ENCODE results near the gene FFAR4. TPM values are rescaled to one million over a fixed set of nuclear protein-coding genes. Genes with fewer than 3 reads are reported as not detected.

FFAR4 gene
- total RNA-seq, 2 experiments from 2014 or later = not detected

- Mint-ChIP-seq H3K4me1 (ENCODE audit: low read depth) (peaks cover 6% of the 10 kb centered on the region), H3K27me3 (ENCODE audit: low read depth) (peaks cover 2% of the 10 kb centered on the region), H3K36me3 (ENCODE audit: low read depth) (no peaks in the 10 kb centered on the region), H3K27ac (no peak overlapping the region), H3K9me3 (peaks cover 11% of the 10 kb centered on the region), H3K4me3 (no peak overlapping the region)
- CTCF ChIA-PET = interaction anchor here (0.6 kb wide), 1 partner anchor 489 kb away, joined by 3 read pairs; no protein-coding TSS in a partner anchor
- no peak for DNase-seq
- intact Hi-C loops (cut with micrococcal nuclease) = no loop called here
These were observed 10.4 kb downstream of the FFAR4 start for GRCh38 chr10:93576888-93577287.

- Mint-ChIP-seq H3K27ac (no peak overlapping the region), H3K4me3 (no peak overlapping the region), H3K27me3 (ENCODE audit: low read depth) (peaks cover 2% of the 10 kb centered on the region), H3K36me3 (ENCODE audit: low read depth) (no peaks in the 10 kb centered on the region), H3K4me1 (ENCODE audit: low read depth) (peaks cover 6% of the 10 kb centered on the region), H3K9me3 (peaks cover 11% of the 10 kb centered on the region)
- intact Hi-C loops (cut with micrococcal nuclease) = no loop called here
- DNase-seq = no peak
- CTCF ChIA-PET = no interaction called here
These were observed 11.1 kb downstream of the FFAR4 start for GRCh38 chr10:93577565-93577964.

- no peak overlapping the region for H3K27ac Mint-ChIP-seq
- CTCF ChIA-PET = no interaction called here
- H3K4me1 Mint-ChIP-seq (ENCODE audit: low read depth) = no peaks in the 10 kb centered on the region
- no peak overlapping the region for H3K4me3 Mint-ChIP-seq
- intact Hi-C loops (cut with micrococcal nuclease) = no loop called here
- H3K9me3 Mint-ChIP-seq = peaks cover 11% of the 10 kb centered on the region
- no peak for DNase-seq
- H3K27me3 Mint-ChIP-seq (ENCODE audit: low read depth) = peaks cover 2% of the 10 kb centered on the region
- H3K36me3 Mint-ChIP-seq (ENCODE audit: low read depth) = no peaks in the 10 kb centered on the region
These were observed 12.6 kb downstream of the FFAR4 start for GRCh38 chr10:93579089-93579488.

GRCh38 chr10:93579985-93580711 is 13.7 kb downstream of the FFAR4 start:
- Mint-ChIP-seq H3K36me3 (ENCODE audit: low read depth) (no peaks in the 10 kb centered on the region), H3K9me3 (peaks cover 11% of the 10 kb centered on the region), H3K4me3 (no peak overlapping the region), H3K4me1 (ENCODE audit: low read depth) (no peaks in the 10 kb centered on the region), H3K27me3 (ENCODE audit: low read depth) (peaks cover 2% of the 10 kb centered on the region), H3K27ac (no peak overlapping the region)
- intact Hi-C loops (cut with micrococcal nuclease) = no loop called here
- CTCF ChIA-PET = no interaction called here
- no peak for DNase-seq

- intact Hi-C loops (cut with micrococcal nuclease) = no loop called here
- Mint-ChIP-seq H3K27me3 (ENCODE audit: low read depth) (peaks cover 2% of the 10 kb centered on the region), H3K4me3 (no peak overlapping the region), H3K36me3 (ENCODE audit: low read depth) (no peaks in the 10 kb centered on the region), H3K27ac (no peak overlapping the region), H3K4me1 (ENCODE audit: low read depth) (no peaks in the 10 kb centered on the region), H3K9me3 (peaks cover 11% of the 10 kb centered on the region)
- CTCF ChIA-PET = no interaction called here
- no peak for DNase-seq
These were observed 14.4 kb downstream of the FFAR4 start for GRCh38 chr10:93580828-93581227.

- intact Hi-C loops (cut with micrococcal nuclease) = no loop called here
- no peaks in the 10 kb centered on the region for H3K36me3 Mint-ChIP-seq (ENCODE audit: low read depth)
- no peaks in the 10 kb centered on the region for H3K4me1 Mint-ChIP-seq (ENCODE audit: low read depth)
- H3K27ac Mint-ChIP-seq = no peak overlapping the region
- H3K27me3 Mint-ChIP-seq (ENCODE audit: low read depth) = peaks cover under 1% of the 10 kb centered on the region
- H3K9me3 Mint-ChIP-seq = peaks cover 10% of the 10 kb centered on the region
- CTCF ChIA-PET = no interaction called here
- no peak overlapping the region for H3K4me3 Mint-ChIP-seq
- no peak for DNase-seq
These were observed 18.0 kb downstream of the FFAR4 start for GRCh38 chr10:93584445-93584844.

DNA sequence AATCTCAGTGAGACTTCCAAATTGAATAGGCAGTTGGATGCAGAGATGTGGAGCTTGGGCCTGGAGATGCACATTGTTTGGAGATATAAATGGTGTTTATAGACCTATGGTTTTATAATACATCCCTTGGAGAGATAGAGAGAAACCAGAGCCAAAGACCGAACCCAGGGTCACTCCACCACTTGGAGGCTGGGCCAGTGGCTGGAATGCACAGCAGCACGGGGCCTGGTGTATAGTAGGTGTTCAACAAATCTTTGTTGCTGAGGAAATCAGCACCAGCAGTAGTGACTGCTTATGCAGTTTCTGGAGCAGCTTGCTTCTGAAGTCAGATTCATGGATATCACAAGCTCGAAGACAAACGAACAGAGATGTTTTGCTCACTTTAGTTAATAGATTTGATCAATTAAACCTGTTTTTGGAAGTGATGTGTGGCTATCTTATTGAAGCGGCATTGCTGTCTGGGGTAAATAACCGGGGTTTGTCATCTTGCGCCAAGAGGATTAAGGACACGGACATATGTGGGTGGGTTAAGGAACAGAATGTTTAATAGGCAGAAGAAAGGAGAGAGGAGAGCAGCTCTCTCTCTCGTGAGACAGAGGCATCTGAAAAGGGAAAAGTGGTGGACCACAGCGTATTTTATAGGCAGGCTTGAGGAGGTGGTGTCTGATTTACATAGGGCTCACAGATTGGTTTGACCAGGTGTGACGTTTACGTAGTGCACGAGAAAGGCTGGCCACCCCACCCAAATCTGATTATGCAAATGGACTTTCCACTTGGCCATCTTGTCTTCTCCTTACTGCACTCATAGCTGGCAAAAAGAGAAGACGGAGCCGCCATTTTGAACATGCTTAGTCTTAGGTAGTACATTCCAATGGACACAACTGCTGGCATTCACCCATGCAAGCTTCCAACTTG is 23.4 kb downstream of the FFAR4 start:
- intact Hi-C loops (cut with micrococcal nuclease) = no loop called here
- no peaks in the 10 kb centered on the region for H3K4me1 Mint-ChIP-seq (ENCODE audit: low read depth)
- CTCF ChIA-PET = interaction anchor here (0.6 kb wide), 1 partner anchor 40 kb away, joined by 3 read pairs; no protein-coding TSS in a partner anchor
- H3K4me3 Mint-ChIP-seq = no peak overlapping the region
- no peaks in the 10 kb centered on the region for H3K9me3 Mint-ChIP-seq
- H3K27ac Mint-ChIP-seq = no peak overlapping the region
- H3K36me3 Mint-ChIP-seq (ENCODE audit: low read depth) = no peaks in the 10 kb centered on the region
- no peaks in the 10 kb centered on the region for H3K27me3 Mint-ChIP-seq (ENCODE audit: low read depth)
- no peak for DNase-seq

DNA sequence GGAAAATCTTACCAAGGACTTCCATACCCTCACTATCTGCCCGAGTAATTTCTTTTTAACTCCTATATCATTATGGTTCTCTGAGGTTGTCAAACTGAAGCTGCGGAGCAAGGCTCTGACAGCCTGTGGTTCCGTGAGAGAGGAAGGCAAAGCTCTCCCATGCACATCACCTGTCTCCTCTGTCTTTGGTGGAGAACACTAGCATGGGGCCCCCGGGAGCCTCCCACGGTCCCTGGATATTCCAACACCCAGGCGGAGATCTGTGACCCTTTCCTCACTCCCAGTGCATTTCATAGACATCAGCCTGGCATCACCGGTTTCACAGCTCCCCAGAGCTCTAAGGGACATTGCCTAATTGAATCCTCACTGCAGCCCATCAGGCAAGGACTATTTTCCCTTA is 24.2 kb downstream of the FFAR4 start:
- H3K9me3 Mint-ChIP-seq = no peaks in the 10 kb centered on the region
- intact Hi-C loops (cut with micrococcal nuclease) = no loop called here
- no peaks in the 10 kb centered on the region for H3K36me3 Mint-ChIP-seq (ENCODE audit: low read depth)
- no peaks in the 10 kb centered on the region for H3K4me1 Mint-ChIP-seq (ENCODE audit: low read depth)
- no peak for DNase-seq
- CTCF ChIA-PET = no interaction called here
- H3K27ac Mint-ChIP-seq = no peak overlapping the region
- H3K27me3 Mint-ChIP-seq (ENCODE audit: low read depth) = no peaks in the 10 kb centered on the region
- no peak overlapping the region for H3K4me3 Mint-ChIP-seq

DNA sequence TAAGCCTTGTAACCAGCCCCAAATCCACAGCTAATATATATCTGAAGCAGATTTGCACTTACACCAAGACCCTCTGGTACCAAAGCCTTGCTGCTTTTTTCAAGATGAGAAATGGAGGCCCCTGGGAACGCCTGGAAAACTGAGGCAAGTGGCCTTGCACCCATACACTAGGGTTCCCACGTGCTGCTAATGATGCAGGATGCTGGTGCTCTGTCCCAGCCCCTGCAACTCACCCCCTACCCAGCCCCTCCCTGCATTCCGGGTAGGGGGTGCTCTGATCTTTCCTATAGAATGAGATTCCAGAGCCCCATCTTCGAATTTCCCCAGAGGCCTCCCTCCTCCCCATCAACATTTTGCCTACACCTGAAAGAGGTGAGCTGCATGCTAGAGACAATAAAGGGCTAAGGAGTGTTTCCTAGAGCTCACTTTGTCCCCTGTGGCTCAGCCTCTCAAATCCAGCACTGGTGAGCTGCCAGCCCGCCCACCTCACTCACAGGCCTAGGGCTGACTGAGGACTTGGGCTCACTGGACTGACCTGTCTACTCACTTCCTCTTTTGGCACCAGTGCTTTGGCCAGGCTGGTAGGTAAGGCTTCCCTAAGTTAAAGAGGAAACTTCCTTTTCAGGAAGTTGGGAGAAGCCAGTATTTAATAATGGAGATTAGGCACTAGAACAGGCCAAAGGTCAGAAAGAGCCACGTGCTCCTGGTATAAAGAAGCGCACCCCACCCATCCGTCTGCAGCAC is 24.8 kb downstream of the FFAR4 start:
- intact Hi-C loops (cut with micrococcal nuclease) = no loop called here
- no peaks in the 10 kb centered on the region for H3K9me3 Mint-ChIP-seq
- H3K36me3 Mint-ChIP-seq (ENCODE audit: low read depth) = no peaks in the 10 kb centered on the region
- CTCF ChIA-PET = no interaction called here
- H3K27me3 Mint-ChIP-seq (ENCODE audit: low read depth) = no peaks in the 10 kb centered on the region
- no peak overlapping the region for H3K27ac Mint-ChIP-seq
- no peaks in the 10 kb centered on the region for H3K4me1 Mint-ChIP-seq (ENCODE audit: low read depth)
- no peak for DNase-seq
- H3K4me3 Mint-ChIP-seq = no peak overlapping the region

- Mint-ChIP-seq H3K27ac (no peak overlapping the region), H3K4me3 (no peak overlapping the region), H3K4me1 (ENCODE audit: low read depth) (no peaks in the 10 kb centered on the region), H3K9me3 (no peaks in the 10 kb centered on the region), H3K27me3 (ENCODE audit: low read depth) (no peaks in the 10 kb centered on the region), H3K36me3 (ENCODE audit: low read depth) (no peaks in the 10 kb centered on the region)
- CTCF ChIA-PET = no interaction called here
- DNase-seq = no peak
- intact Hi-C loops (cut with micrococcal nuclease) = no loop called here
These were observed 26.8 kb downstream of the FFAR4 start for GRCh38 chr10:93593254-93593653.

DNA sequence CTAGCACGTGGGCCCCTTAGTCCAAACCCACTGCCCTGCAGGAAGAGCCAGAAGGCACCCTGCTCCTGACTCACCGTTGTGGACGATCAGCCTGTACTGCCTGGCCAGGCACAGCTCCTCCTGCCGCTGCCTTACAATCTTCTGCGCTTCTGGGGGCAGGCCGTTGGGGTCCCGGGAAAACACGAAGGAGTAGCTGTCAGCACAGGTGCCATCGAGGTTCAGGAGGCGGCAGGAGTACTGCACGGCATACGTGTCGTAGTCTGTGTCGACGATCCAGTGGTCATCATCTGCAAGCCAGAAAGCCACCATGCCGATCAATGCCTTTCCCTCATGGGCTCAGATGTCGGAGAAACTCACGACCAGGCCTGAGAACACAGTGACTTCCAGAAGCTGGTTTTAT is 27.3 kb downstream of the FFAR4 start:
- no peaks in the 10 kb centered on the region for H3K27me3 Mint-ChIP-seq (ENCODE audit: low read depth)
- CTCF ChIA-PET = no interaction called here
- no peaks in the 10 kb centered on the region for H3K4me1 Mint-ChIP-seq (ENCODE audit: low read depth)
- H3K27ac Mint-ChIP-seq = no peak overlapping the region
- intact Hi-C loops (cut with micrococcal nuclease) = no loop called here
- H3K9me3 Mint-ChIP-seq = no peaks in the 10 kb centered on the region
- no peak overlapping the region for H3K4me3 Mint-ChIP-seq
- no peak for DNase-seq
- no peaks in the 10 kb centered on the region for H3K36me3 Mint-ChIP-seq (ENCODE audit: low read depth)

DNA sequence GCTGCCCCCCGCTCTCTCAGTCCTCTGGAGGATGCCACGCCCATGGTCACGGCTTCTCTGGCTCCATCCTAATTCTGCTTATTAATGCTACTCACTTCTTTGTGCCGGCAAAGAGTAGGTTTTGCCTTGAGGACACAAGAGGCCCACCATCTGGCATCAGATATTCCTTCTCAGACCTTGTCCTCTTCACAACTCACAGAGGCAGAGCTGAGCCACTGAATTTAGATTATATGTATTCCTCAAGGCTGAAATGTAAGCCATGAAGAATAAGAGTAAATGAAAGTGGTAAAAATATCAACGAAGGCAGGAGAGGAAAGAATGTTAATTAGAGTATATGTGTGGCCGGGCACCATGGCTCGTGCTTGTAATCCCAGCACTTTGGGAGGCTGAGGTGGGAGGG is 28.1 kb downstream of the FFAR4 start:
- H3K27ac Mint-ChIP-seq = no peak overlapping the region
- CTCF ChIA-PET = no interaction called here
- intact Hi-C loops (cut with micrococcal nuclease) = no loop called here
- DNase-seq = no peak
- no peak overlapping the region for H3K4me3 Mint-ChIP-seq
- no peaks in the 10 kb centered on the region for H3K36me3 Mint-ChIP-seq (ENCODE audit: low read depth)
- H3K9me3 Mint-ChIP-seq = no peaks in the 10 kb centered on the region
- no peaks in the 10 kb centered on the region for H3K27me3 Mint-ChIP-seq (ENCODE audit: low read depth)
- no peaks in the 10 kb centered on the region for H3K4me1 Mint-ChIP-seq (ENCODE audit: low read depth)
